ENCODE data around the gene TRIM5.

The TRIM5 gene

DNA sequence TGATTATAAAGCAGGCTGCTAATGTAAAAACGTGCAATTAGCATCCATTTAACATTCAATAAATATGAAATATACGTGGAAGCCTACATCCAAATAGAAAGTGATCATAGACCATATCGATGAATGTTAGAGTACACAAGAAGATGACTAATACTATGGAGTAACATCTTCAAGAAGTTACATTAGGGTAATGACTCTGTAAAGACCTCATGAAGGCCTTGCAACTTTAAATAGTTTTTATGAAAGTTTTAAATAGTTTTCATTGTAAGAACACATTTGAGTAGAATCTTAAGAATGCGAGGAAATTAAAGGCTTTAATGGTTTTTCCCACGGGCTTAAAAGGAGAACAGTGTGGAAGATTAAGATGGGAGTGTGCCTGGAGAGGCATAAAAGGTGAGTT lies 58.7 kb downstream of the TRIM5 start:
- peak overlapping the region; percentile 85 for H3K4me3 ChIP-seq (ENCODE audit: low read length, poor library complexity, severe bottlenecking)

DNA sequence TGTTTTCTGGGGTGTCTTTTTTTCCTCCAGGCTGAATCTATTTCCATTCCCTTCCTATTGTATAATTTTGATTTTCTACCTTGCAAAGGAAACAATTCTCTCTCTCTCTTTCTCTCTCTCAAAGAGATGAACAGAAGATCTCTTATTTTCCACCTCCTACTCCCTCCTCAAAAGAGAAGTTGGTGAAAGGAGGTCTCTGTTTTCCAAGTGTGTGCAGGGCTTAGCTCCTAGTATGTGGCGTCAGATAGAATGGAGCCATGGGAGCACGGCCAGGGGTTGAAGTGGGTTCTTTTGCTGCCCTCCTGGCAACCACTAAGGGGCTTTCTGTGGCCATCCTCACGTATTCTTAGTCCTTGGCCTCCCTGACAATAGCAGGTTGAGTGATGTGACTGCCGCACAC lies 59.6 kb downstream of the TRIM5 start:
- Histone ChIP-seq H3F3A (ENCODE audit: low read depth) (no peaks in the 10 kb centered on the region), H3K36me3 (ENCODE audit: insufficient read depth, low read length) (no peaks in the 10 kb centered on the region), H3K4me1 (ENCODE audit: insufficient read depth, low read length, poor library complexity, severe bottlenecking) (peaks cover 29% of the 10 kb centered on the region), H3K4me2 (ENCODE audit: low read depth, low read length, poor library complexity, severe bottlenecking) (peak overlapping the region; percentile 87), H3K9ac (ENCODE audit: low read depth, low read length, poor library complexity, severe bottlenecking) (peak overlapping the region; percentile 79), H4K20me1 (ENCODE audit: insufficient read depth, low read length, poor library complexity, severe bottlenecking) (no peaks in the 10 kb centered on the region), H3K9me3 (ENCODE audit: insufficient read depth, low read depth, low read length) (no peaks in the 10 kb centered on the region), H3K27me3 (ENCODE audit: insufficient read depth, low read length, poor library complexity, severe bottlenecking) (no peaks in the 10 kb centered on the region), H2AFZ (ENCODE audit: low read length) (peak overlapping the region; percentile 86), H3K4me3 (ENCODE audit: low read length, poor library complexity, severe bottlenecking) (peak overlapping the region; percentile 85), H3K9me2 (replicated peaks; ENCODE audit: low read depth, low read length) (no peaks in the 10 kb centered on the region), H3K79me2 (ENCODE audit: insufficient read depth, low read length) (0 out of 2 replicates have a peak, but pooled peaks cover 5% of the 10 kb centered on the region)
- no peak for TF ChIP-seq EZH2phosphoT487 (IDR thresholded peaks at IDR 0.05; ENCODE audit: borderline replicate concordance)
- TF ChIP-seq, protein P1, sequence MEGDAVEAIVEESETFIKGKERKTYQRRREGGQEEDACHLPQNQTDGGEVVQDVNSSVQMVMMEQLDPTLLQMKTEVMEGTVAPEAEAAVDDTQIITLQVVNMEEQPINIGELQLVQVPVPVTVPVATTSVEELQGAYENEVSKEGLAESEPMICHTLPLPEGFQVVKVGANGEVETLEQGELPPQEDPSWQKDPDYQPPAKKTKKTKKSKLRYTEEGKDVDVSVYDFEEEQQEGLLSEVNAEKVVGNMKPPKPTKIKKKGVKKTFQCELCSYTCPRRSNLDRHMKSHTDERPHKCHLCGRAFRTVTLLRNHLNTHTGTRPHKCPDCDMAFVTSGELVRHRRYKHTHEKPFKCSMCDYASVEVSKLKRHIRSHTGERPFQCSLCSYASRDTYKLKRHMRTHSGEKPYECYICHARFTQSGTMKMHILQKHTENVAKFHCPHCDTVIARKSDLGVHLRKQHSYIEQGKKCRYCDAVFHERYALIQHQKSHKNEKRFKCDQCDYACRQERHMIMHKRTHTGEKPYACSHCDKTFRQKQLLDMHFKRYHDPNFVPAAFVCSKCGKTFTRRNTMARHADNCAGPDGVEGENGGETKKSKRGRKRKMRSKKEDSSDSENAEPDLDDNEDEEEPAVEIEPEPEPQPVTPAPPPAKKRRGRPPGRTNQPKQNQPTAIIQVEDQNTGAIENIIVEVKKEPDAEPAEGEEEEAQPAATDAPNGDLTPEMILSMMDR (conservative IDR thresholded peaks at IDR 0.05; ENCODE audit: low read length) = no peak

More for the DNA sequence above, 58.7 kb downstream of the TRIM5 start:
- H3F3A ChIP-seq (ENCODE audit: low read depth) = no peaks in the 10 kb centered on the region
- H3K4me1 ChIP-seq (ENCODE audit: insufficient read depth, low read length, poor library complexity, severe bottlenecking) = peaks cover 29% of the 10 kb centered on the region
- H3K4me2 ChIP-seq (ENCODE audit: low read depth, low read length, poor library complexity, severe bottlenecking) = peak overlapping the region; percentile 87
- 0 out of 2 replicates have a peak, but pooled peaks cover 5% of the 10 kb centered on the region for H3K79me2 ChIP-seq (ENCODE audit: insufficient read depth, low read length)
- H2AFZ ChIP-seq (ENCODE audit: low read length) = no peak overlapping the region
- H3K9me3 ChIP-seq (ENCODE audit: insufficient read depth, low read depth, low read length) = no peaks in the 10 kb centered on the region
- H3K9ac ChIP-seq (ENCODE audit: low read depth, low read length, poor library complexity, severe bottlenecking) = no peak overlapping the region
- H3K36me3 ChIP-seq (ENCODE audit: insufficient read depth, low read length) = no peaks in the 10 kb centered on the region
- TF ChIP-seq, protein P1 (conservative IDR thresholded peaks at IDR 0.05; ENCODE audit: low read length) = no peak
- no peak for TF ChIP-seq EZH2phosphoT487 (IDR thresholded peaks at IDR 0.05; ENCODE audit: borderline replicate concordance)
- no peaks in the 10 kb centered on the region for H4K20me1 ChIP-seq (ENCODE audit: insufficient read depth, low read length, poor library complexity, severe bottlenecking)
- H3K27me3 ChIP-seq (ENCODE audit: insufficient read depth, low read length, poor library complexity, severe bottlenecking) = no peaks in the 10 kb centered on the region
- H3K9me2 ChIP-seq (replicated peaks; ENCODE audit: low read depth, low read length) = no peaks in the 10 kb centered on the region

DNA sequence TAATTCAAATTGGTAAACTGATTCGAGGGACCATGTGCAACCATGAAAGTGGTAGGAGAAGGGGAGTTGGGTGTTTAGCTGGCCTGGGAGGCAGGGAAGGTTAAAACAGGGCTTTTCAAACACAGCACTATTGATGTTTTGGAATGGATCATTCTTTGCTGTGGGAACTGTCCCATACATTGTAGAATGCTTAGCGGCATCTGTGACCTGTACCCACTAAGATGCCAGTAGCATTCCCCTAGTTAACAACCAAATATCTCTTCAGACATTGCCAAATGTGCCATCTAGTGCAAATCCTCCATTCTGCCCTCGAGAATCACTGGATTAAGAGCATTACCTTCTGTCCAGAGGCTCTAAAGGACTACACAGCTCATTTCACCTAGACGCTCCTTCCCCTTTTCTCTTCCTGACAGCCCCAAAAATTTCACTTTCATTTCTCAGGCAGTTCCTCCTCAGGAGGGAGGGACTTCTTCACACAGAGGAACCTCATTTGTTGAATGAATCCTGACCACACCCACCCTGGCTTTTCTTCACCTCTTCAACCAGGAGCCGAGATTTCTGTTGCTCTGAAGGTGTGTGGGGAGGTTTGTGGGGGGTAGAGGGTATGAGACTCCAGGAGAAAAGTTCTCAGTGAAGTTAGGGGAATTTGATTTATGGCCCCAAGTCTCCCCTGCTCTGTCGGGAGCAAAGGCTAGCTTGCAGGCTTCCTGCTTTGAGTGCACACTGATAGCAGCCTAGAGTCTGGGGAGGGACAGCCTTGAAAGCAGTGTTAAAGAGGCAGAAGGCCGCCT lies 60.2 kb downstream of the TRIM5 start, which contains the start of gene TRIM34:
TSS of gene TRIM34 (plus strand) at position 513 of the 791 bp plus-strand sequence. CDS start 7,331 bp downstream, outside the sequence.
- H3K9me3 ChIP-seq (ENCODE audit: insufficient read depth, low read depth, low read length) = no peaks in the 10 kb centered on the region
- peak within 1 kb of the TSS; percentile 79 for H3K9ac ChIP-seq (ENCODE audit: low read depth, low read length, poor library complexity, severe bottlenecking)
- TF ChIP-seq, protein P1 (conservative IDR thresholded peaks at IDR 0.05; ENCODE audit: low read length) = no peak
- no peak for TF ChIP-seq EZH2phosphoT487 (IDR thresholded peaks at IDR 0.05; ENCODE audit: borderline replicate concordance)
- no peaks in the 10 kb centered on the region for H4K20me1 ChIP-seq (ENCODE audit: insufficient read depth, low read length, poor library complexity, severe bottlenecking)
- H3K4me3 ChIP-seq (ENCODE audit: low read length, poor library complexity, severe bottlenecking) = peak within 1 kb of the TSS; percentile 85
- H3F3A ChIP-seq (ENCODE audit: low read depth) = no peaks in the 10 kb centered on the region
- H3K27me3 ChIP-seq (ENCODE audit: insufficient read depth, low read length, poor library complexity, severe bottlenecking) = no peaks in the 10 kb centered on the region
- peak within 1 kb of the TSS; percentile 87 for H3K4me2 ChIP-seq (ENCODE audit: low read depth, low read length, poor library complexity, severe bottlenecking)
- H3K4me1 ChIP-seq (ENCODE audit: insufficient read depth, low read length, poor library complexity, severe bottlenecking) = peaks cover 29% of the 10 kb centered on the region
- H3K9me2 ChIP-seq (replicated peaks; ENCODE audit: low read depth, low read length) = no peaks in the 10 kb centered on the region
- no peaks in the 10 kb centered on the region for H3K36me3 ChIP-seq (ENCODE audit: insufficient read depth, low read length)
- 0 out of 2 replicates have a peak, but pooled peaks cover 5% of the 10 kb centered on the region for H3K79me2 ChIP-seq (ENCODE audit: insufficient read depth, low read length)
- peak within 1 kb of the TSS; percentile 86 for H2AFZ ChIP-seq (ENCODE audit: low read length)
